HG03097 (cell line): ENCODE measurements around the gene PLB1.
"Not testable (repeated sequence)": the region's sequence is repeated elsewhere in the genome, so short reads cannot be mapped to it uniquely, and the experiment has no call there.

ENCODE experiments used
- ATAC-seq: cut with Tn5 transposase; IDR thresholded peaks from one replicate; pipeline ENCODE4 v1.9.1; 2021; ENCODE audit not compliant: unreplicated experiment, low FRiP score

Gene PLB1

DNA sequence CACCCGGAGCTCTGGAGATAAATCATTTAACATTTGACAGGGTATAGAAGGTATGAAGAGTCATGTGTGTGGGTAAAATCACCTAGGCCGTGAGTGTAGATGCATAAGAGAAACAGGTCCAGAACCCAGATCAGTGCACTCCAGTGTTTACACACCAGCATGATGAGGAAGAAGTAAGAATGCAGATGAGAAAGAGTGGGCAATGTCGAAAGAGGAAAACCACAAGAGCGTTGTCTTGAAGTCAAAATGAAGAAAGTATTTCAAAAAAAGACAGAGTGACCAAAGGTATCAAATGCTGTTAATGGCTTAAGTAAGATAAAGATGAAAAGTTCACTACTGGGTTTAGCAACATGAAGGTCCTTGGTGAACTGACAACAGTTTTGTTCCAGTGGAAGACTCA lies 32.0 kb upstream of the PLB1 start:
- ATAC-seq: no peak

GRCh38 chr2:28465148-28465885 lies 30.5 kb upstream of the PLB1 start:
- no peak for ATAC-seq

GRCh38 chr2:28469304-28469703 lies 26.6 kb upstream of the PLB1 start:
- ATAC-seq: no peak

DNA sequence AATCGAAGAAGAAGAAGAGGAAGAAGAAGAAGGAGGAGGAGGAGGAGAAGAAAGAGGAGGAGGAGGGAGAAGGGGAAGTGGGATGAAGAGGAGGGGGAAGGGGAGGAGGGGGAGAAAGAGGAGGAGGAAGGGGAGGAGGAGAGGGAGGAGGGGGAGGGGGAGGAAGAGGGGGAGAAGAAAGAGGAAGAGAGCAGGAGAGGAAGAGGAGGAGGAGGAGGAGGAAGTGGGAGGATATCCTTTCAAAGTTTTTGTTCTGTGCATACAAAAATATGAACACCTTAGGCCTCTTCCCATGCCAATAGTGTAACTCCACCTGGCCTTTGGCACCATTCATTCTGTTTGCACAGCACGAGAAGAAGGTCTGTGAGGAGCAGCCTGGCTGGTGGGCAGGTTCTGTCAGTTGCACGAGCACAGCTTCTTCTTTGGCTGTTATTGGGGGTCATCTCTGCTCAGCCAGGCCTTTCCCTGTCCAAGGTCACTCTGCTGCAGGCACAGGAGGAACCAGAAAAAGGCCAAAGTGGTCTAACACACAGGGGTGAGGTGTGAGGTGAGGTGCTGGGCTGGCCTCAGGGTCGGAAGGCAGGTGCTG lies 25.8 kb upstream of the PLB1 start:
- ATAC-seq: no peak

DNA sequence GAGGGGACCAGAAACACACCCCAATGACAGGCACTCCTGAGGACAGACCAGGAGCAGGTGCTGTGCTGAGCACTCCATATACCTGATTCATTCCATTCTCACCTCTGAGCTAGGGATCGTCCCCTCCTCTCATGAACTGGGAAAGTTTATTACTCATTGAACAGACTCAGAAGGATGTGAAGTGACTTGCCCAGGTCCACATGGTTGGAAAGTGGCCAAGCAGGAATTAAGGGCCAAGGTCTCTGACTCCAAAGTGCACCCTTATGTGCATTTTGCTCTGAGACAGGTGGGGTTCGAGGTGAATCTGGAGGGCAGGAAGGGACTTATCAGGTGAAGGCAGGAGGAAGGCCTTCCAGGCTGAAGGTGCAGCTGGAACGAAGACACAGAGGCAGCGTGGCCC lies 25.1 kb upstream of the PLB1 start:
- no peak for ATAC-seq

GRCh38 chr2:28471214-28471613 lies 24.6 kb upstream of the PLB1 start:
- no peak for ATAC-seq

- ATAC-seq: no peak
These were observed 24.1 kb upstream of the PLB1 start for GRCh38 chr2:28471701-28472236.

GRCh38 chr2:28472641-28473040 lies 23.2 kb upstream of the PLB1 start:
- not testable (repeated sequence) for ATAC-seq

GRCh38 chr2:28475088-28475595 lies 20.7 kb upstream of the PLB1 start:
- ATAC-seq: no peak

GRCh38 chr2:28477087-28477486 lies 18.8 kb upstream of the PLB1 start:
- ATAC-seq: no peak

DNA sequence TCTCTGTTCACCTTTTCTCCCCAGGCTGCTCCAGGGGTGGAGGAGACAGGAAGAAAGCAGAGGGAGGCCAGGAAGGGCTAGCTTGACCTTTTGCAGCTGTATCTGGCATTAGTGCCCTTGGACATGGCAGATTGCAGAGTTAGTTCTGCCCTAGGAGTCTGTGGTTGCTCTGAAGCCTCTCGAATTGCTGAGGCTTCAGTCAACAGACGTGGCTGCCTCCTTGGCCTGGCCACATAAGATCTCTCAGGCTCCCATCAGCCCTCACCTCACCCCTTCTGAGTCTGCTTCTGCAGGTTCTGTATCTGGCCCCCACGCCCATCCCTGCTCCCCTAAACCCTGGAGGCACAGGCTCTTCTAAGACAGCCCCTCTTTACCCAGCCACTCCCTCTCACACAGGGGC lies 18.2 kb upstream of the PLB1 start:
- no peak for ATAC-seq

DNA sequence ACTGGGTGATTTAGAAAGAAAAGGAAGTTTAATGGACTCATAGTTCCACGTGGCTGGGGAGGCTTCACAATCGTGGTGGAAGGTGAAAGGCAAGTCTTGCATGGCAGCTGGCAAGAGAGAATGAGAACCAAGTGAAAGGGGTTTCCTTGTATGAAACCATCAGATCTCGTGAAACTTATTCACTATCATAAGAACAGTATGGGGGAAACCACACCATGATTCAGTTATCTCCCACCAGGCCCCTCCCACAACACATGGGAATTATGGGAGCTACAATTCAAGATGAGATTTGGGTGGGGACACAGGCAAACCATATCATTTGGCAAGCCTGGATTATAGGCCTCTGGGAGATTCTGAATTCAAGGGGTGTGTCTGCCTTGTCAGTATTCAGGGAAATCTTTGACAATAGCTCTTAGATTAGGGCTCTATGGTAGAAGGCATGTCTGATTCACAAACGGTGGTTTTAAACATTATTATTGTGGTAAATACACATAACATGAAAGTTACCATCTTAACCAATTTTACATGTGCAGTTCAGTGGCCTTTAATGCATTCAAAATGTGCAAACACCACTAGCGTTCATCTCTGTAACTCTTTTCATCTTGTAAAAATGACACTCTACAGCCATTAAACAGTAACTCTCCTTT lies 15.3 kb upstream of the PLB1 start:
- no peak for ATAC-seq

- no peak for ATAC-seq
These were observed 14.0 kb upstream of the PLB1 start for GRCh38 chr2:28481905-28482304.

DNA sequence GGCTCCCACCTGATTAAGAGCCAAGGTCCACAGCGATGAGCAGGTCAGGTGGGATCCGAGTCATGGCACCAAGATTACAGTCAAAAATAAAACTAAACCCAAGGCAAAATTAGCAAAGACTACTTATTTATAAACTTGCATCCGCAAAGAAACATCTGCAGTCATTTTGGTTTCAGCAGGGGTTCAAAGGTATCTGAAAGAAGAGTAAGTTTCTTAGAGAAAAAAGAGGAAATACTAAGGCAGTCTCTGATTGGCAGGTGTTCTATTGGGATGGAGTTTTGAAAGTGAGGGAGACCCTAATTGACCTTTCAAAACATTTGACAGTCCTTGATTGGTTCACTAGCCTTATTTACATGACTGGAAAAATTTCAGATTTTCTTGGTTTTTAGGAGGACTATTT lies 11.0 kb upstream of the PLB1 start:
- ATAC-seq: no peak

DNA sequence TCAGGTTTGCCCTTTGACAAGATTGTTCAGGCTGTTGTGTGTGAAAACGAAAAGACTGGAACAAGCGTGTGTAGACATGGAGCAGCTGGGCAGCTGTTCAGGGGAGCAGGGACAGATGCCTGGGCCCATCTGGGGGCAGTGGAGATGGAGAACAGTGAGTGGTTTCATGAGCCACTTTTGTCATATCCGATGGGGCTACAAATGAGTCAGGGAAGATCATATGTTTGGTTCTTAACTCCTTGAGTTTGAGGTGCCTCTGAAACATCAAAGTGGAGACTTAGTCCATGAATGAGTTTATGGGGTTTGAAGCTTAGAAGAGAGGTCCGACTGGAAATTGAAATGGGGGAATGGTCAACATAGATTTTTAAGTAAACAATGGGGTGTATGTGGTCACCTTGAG lies 9.3 kb upstream of the PLB1 start:
- no peak for ATAC-seq

- ATAC-seq: no peak
These were observed 8.6 kb upstream of the PLB1 start for GRCh38 chr2:28487258-28487657.

GRCh38 chr2:28488083-28488830 lies 7.6 kb upstream of the PLB1 start:
- ATAC-seq: no peak

DNA sequence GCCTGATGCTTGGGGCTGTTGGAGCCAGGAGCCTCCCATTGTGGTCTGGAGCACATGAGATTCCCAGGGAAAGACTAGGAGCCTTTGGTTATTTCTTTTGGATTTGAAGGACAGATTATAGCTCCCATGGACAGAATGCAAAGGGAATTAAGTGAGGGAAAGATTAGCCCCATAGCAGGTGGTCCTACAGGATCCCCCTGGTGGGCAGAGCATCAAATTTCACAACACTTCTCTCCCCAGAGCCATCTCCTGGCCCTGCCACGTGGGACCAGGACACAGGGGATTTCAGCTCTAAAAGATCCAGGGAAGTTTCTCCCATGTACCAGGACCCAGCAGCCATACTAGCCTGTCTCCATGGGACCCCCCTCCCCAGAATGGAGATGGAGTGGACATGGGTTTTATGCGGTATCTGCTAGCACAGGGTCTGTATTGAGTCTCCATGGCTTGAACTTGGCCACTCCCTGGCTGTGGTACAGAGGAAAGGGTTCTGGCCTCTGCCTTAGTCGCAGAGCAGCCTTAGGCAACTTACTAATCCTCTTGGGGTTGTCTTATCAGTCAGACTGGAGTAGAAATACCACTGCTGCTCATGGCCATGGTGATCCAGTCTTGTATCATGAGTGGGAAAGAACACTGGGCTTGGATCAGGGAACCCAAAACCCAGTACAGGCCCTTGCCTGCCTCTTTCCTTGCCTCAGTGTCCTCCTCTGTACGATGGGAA lies 6.8 kb upstream of the PLB1 start:
- no peak for ATAC-seq

GRCh38 chr2:28490558-28490957 lies 5.3 kb upstream of the PLB1 start:
- ATAC-seq: no peak

DNA sequence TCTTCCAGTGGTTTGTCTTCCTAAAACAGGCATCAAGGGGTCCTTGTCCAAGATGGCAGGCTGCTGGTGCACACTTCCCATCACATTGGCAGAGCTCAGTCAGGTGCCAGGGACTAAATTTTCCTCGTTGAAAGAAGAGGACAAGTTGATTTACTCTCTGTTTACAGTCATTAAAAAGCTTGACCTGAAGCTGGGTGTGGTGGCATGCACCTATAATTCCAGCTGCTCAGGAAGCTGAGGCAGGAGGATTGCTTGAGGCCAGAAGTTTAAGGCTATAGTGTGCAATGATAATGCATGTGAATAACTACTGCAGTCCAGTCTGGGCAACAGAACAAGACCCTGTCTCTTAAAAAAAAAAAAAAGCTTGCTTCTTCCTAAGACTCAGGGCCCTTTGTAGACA lies 3.6 kb upstream of the PLB1 start:
- ATAC-seq: no peak
